OCI-LY3 (cell line): Measurements from ENCODE around the gene BPIFB4.
"Not testable (repeated sequence)": the region's sequence is repeated elsewhere in the genome, so short reads cannot be mapped to it uniquely, and the experiment has no call there.

ENCODE experiments used
- H2AFZ ChIP-seq: fragments of 200-600, 300-600 bp; shearing (Covaris generic); 2 replicates; pipeline ENCODE4 v1.6.0; 2014; ENCODE audit warnings: antibody characterized with exemption, low read depth, low read length
- H3K27ac ChIP-seq: fragments of 200-600, 300-600 bp; sonication (generic); 2 replicates; pipeline ENCODE4 v1.5.1; 2014; ENCODE audit warnings: mild to moderate bottlenecking, low read length, moderate library complexity, mixed read lengths
- H3K27me3 ChIP-seq: fragments of 200-600, 300-600 bp; sonication (generic); 2 replicates; pipeline ENCODE4 v1.6.1; 2014; ENCODE audit warnings: low read depth, low read length, mixed read lengths
- H3K36me3 ChIP-seq: fragments of 200-600, 300-600 bp; sonication (generic); replicated peaks from 2 replicates; pipeline ENCODE3; 2014; ENCODE audit warnings: low read depth, low read length, mixed read lengths
- H3K4me1 ChIP-seq: fragments of 300-600, 200-600 bp; sonication (generic); 2 replicates; pipeline ENCODE4 v1.6.1; 2014; ENCODE audit warnings: low read length, mixed read lengths
- H3K4me2 ChIP-seq: fragments of 200-600, 300-600 bp; sonication (generic); 2 replicates; pipeline ENCODE4 v1.6.1; 2014; ENCODE audit warnings: low read length, mixed read lengths
- H3K4me3 ChIP-seq: fragments of 300-600, 200-600 bp; sonication (generic); 2 replicates; pipeline ENCODE4 v1.5.1; 2014; ENCODE audit warnings: antibody characterized with exemption, mild to moderate bottlenecking, low read length, moderate library complexity
- H3K79me2 ChIP-seq: fragments of 300-600, 200-600 bp; shearing (Covaris generic); 2 replicates; pipeline ENCODE4 v1.6.1; 2014; ENCODE audit warnings: mild to moderate bottlenecking, low read length, mixed read lengths
- H3K9ac ChIP-seq: fragments of 300-600, 200-600 bp; shearing (Covaris generic); 2 replicates; pipeline ENCODE4 v1.6.0; 2014; ENCODE audit warnings: mild to moderate bottlenecking, low read length, moderate library complexity
- H3K9me3 ChIP-seq: fragments of 200-600, 300-600 bp; shearing (Covaris generic); 2 replicates; pipeline ENCODE4 v1.6.1; 2014; ENCODE audit warnings: low read length, mixed read lengths; ENCODE audit not compliant: insufficient read depth
- H4K20me1 ChIP-seq: fragments of 200-600, 300-600 bp; sonication (generic); 2 replicates; pipeline ENCODE4 v1.6.1; 2016; ENCODE audit warnings: low read length, mixed read lengths; ENCODE audit not compliant: insufficient read depth
- CTCF ChIP-seq: fragments of 200-600, 300-600 bp; sonication (generic); IDR thresholded peaks from 2 replicates; pipeline ENCODE4 v1.5.1; 2014; ENCODE audit warnings: antibody characterized with exemption, low read length, low read depth
- EZH2phosphoT487 ChIP-seq: fragments of 200-600 bp; shearing (Covaris generic); IDR thresholded peaks from 2 replicates; pipeline ENCODE4 v1.6.1; 2018; ENCODE audit warnings: antibody characterized with exemption, mixed run types, low read depth

Gene BPIFB4

DNA sequence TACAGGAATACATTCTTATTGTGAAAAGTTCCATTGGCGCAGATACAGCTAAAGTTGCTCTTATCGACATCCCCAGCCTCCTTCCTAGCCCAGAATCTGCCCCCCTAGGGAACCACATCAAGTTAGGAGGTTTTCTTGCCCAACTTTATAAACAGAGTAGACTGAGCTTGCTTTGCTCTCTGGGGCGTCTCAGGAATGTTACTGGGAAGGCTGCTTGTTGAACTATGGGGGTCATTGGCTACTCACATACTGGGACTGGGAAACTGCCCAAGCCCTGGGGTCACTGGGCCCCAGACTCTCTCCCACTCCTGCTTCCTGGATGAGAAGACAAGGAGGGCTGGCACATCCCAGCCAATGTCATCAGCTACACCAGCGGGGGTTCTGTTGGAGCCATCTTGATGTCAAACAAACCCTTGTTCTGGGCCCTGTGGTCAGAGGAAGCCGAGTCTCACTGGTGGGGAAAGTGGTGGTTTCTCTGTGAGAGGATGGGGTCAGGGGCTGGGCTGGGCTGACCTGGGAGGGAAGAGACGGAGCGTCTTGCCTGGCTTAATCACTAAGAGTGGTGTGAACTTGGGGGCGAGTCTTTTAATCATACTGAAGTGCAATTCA is 26.0 kb downstream of the BPIFB4 start:
- no peaks in the 10 kb centered on the region for H3K79me2 ChIP-seq
- no peaks in the 10 kb centered on the region for H3K36me3 ChIP-seq
- 0 out of 2 replicates have a peak, but pooled peaks cover 4% of the 10 kb centered on the region for H3K27me3 ChIP-seq
- H3K9ac ChIP-seq: no peak overlapping the region
- H3K27ac ChIP-seq: no peak overlapping the region
- no peaks in the 10 kb centered on the region for H3K9me3 ChIP-seq
- TF ChIP-seq EZH2phosphoT487 (no peak), CTCF (no peak)
- no peak overlapping the region for H3K4me3 ChIP-seq
- no peaks in the 10 kb centered on the region for H4K20me1 ChIP-seq
- H3K4me1 ChIP-seq: no peaks in the 10 kb centered on the region
- no peak overlapping the region for H2AFZ ChIP-seq
- no peak overlapping the region for H3K4me2 ChIP-seq

DNA sequence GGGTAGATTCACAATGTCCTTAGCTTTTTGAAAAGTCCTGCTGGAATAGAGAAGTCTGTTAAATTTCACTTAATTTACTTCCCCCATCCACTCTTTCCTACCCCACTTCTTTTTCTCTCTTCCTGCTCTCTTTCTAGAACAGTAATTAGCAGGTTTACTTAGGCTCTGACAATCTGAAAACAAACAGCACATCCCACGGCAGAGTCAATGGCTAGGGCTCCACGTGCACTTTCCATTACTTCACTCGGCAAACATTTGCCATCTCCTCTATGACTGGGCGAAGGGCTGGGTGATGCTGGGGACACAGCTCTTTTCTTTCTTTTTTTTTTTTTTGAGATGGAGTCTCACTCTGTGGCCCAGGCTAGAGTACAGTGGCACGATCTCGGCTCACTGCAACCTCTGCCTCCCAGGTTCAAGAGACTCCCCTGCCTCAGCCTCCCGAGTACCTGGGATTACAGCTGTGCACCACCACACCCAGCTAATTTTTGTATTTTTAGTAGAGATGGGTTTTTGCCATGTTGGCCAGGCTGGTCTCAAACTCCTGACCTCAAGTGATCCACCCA is 26.7 kb downstream of the BPIFB4 start:
- H3K4me2 ChIP-seq, H3K4me1 ChIP-seq, H2AFZ ChIP-seq, H3K9me3 ChIP-seq, H3K9ac ChIP-seq, H3K27ac ChIP-seq, H3K79me2 ChIP-seq, H3K27me3 ChIP-seq, H3K4me3 ChIP-seq, H3K36me3 ChIP-seq, H4K20me1 ChIP-seq: not testable (repeated sequence)

- H3K4me2 ChIP-seq: no peak overlapping the region
- TF ChIP-seq CTCF (no peak), EZH2phosphoT487 (no peak)
- no peak overlapping the region for H3K9ac ChIP-seq
- H2AFZ ChIP-seq: no peak overlapping the region
- H3K36me3 ChIP-seq: no peaks in the 10 kb centered on the region
- no peak overlapping the region for H3K27ac ChIP-seq
- 0 out of 2 replicates have a peak, but pooled peaks cover 4% of the 10 kb centered on the region for H3K27me3 ChIP-seq
- no peaks in the 10 kb centered on the region for H3K79me2 ChIP-seq
- no peak overlapping the region for H3K4me3 ChIP-seq
- H4K20me1 ChIP-seq: no peaks in the 10 kb centered on the region; the same call in 1 of the 2 replicates
- H3K4me1 ChIP-seq: no peaks in the 10 kb centered on the region
- no peaks in the 10 kb centered on the region for H3K9me3 ChIP-seq
Measured at GRCh38 chr20:33108661-33109060, 29.2 kb downstream of the BPIFB4 start.

DNA sequence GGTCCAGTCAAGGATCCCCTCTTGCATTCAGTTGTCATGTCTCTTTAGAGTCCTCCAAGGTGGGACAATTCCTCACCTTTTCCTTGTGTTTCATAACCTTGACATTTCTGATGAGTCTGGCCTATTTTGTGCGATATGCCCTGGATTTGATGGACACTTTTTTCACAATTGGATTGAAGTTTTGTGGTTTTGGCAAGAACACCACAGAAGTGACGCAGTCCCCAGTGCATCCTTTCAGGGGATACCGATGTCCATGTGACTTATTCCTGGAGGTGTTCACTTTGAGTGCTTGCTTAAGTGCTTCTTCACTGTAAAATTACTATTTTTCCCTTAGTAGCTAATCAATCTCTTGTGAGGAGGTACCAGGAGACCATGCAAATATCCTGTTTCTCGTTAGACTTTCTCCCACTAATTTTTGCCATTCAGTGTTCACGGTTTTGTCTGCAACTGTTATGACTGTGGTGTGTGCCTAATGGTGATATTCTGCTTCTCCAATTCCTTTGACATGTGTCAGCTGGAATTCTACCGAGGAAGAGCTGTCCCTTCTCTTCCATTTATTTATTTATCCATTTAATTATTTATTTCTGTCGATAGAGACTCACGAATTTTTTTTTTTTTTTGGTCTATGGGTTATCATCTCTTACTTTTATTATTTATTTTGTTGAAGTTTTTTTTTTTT is 30.8 kb downstream of the BPIFB4 start:
- H3K4me1 ChIP-seq: no peaks in the 10 kb centered on the region
- H3K4me3 ChIP-seq: no peak overlapping the region
- no peak overlapping the region for H2AFZ ChIP-seq
- no peak for TF ChIP-seq CTCF
- TF ChIP-seq EZH2phosphoT487: no peak
- H3K79me2 ChIP-seq: no peaks in the 10 kb centered on the region
- no peaks in the 10 kb centered on the region; the same call in 1 of the 2 replicates for H4K20me1 ChIP-seq
- H3K9ac ChIP-seq: no peak overlapping the region
- no peak overlapping the region for H3K4me2 ChIP-seq
- H3K9me3 ChIP-seq: no peaks in the 10 kb centered on the region
- H3K36me3 ChIP-seq: no peaks in the 10 kb centered on the region
- H3K27me3 ChIP-seq: 0 out of 2 replicates have a peak, but pooled peaks cover 4% of the 10 kb centered on the region
- no peak overlapping the region for H3K27ac ChIP-seq
